ENCODE results near the gene ADAMTSL3. TPM values are rescaled to one million over a fixed set of nuclear protein-coding genes. Genes with fewer than 3 reads are reported as not detected.

The ADAMTSL3 gene
- total RNA-seq, 1 donor from 2014 or later: 0.07 TPM

- Mint-ChIP-seq H3K4me3 (no peak overlapping the region), H3K27ac (ENCODE audit: unreplicated experiment) (peak overlapping the region; percentile 60), H3K27me3 (ENCODE audit: low read depth) (peaks cover 2% of the 10 kb centered on the region), H3K9me3 (peaks cover 3% of the 10 kb centered on the region), H3K36me3 (ENCODE audit: low read depth) (no peaks in the 10 kb centered on the region), H3K4me1 (no peaks in the 10 kb centered on the region)
- no peak for DNase-seq (ENCODE audit: low read depth, low spot score)
- TF ChIP-seq CTCF (conservative IDR thresholded peaks at IDR 0.05): no peak
Measured at GRCh38 chr15:84006421-84006820, 352.5 kb downstream of the ADAMTSL3 start.

- Mint-ChIP-seq H3K27me3 (ENCODE audit: low read depth) (peaks cover 8% of the 10 kb centered on the region), H3K4me3 (no peak overlapping the region), H3K9me3 (peaks cover 12% of the 10 kb centered on the region), H3K4me1 (no peaks in the 10 kb centered on the region), H3K36me3 (ENCODE audit: low read depth) (no peaks in the 10 kb centered on the region), H3K27ac (ENCODE audit: unreplicated experiment) (no peak overlapping the region)
- DNase-seq (ENCODE audit: low read depth, low spot score): no peak
- TF ChIP-seq CTCF (conservative IDR thresholded peaks at IDR 0.05): no peak
Measured at GRCh38 chr15:84009616-84010015, 355.7 kb downstream of the ADAMTSL3 start.

GRCh38 chr15:84010246-84010645, 356.3 kb downstream of the ADAMTSL3 start:
- no peak for TF ChIP-seq CTCF (conservative IDR thresholded peaks at IDR 0.05)
- Mint-ChIP-seq H3K27ac (ENCODE audit: unreplicated experiment) (no peak overlapping the region), H3K4me1 (no peaks in the 10 kb centered on the region), H3K9me3 (peaks cover 12% of the 10 kb centered on the region), H3K4me3 (no peak overlapping the region), H3K36me3 (ENCODE audit: low read depth) (no peaks in the 10 kb centered on the region), H3K27me3 (ENCODE audit: low read depth) (peaks cover 8% of the 10 kb centered on the region)
- no peak for DNase-seq (ENCODE audit: low read depth, low spot score)

GRCh38 chr15:84016371-84016770, 362.4 kb downstream of the ADAMTSL3 start:
- H3K27me3 Mint-ChIP-seq (ENCODE audit: low read depth): peaks cover 7% of the 10 kb centered on the region
- no peak overlapping the region for H3K27ac Mint-ChIP-seq (ENCODE audit: unreplicated experiment)
- H3K4me3 Mint-ChIP-seq: no peak overlapping the region
- TF ChIP-seq CTCF (conservative IDR thresholded peaks at IDR 0.05): no peak
- peaks cover 10% of the 10 kb centered on the region for H3K9me3 Mint-ChIP-seq
- H3K4me1 Mint-ChIP-seq: no peaks in the 10 kb centered on the region
- H3K36me3 Mint-ChIP-seq (ENCODE audit: low read depth): no peaks in the 10 kb centered on the region
- no peak for DNase-seq (ENCODE audit: low read depth, low spot score)

GRCh38 chr15:84022516-84022915, 368.6 kb downstream of the ADAMTSL3 start:
- no peaks in the 10 kb centered on the region for H3K4me1 Mint-ChIP-seq
- TF ChIP-seq CTCF (conservative IDR thresholded peaks at IDR 0.05): no peak
- no peaks in the 10 kb centered on the region for H3K36me3 Mint-ChIP-seq (ENCODE audit: low read depth)
- H3K9me3 Mint-ChIP-seq: no peaks in the 10 kb centered on the region
- DNase-seq (ENCODE audit: low read depth, low spot score): no peak
- no peak overlapping the region for H3K27ac Mint-ChIP-seq (ENCODE audit: unreplicated experiment)
- peaks cover 9% of the 10 kb centered on the region for H3K27me3 Mint-ChIP-seq (ENCODE audit: low read depth)
- no peak overlapping the region for H3K4me3 Mint-ChIP-seq

GRCh38 chr15:84023636-84024035, 369.7 kb downstream of the ADAMTSL3 start:
- no peaks in the 10 kb centered on the region for H3K9me3 Mint-ChIP-seq
- DNase-seq (ENCODE audit: low read depth, low spot score): peak; percentile 21
- H3K27ac Mint-ChIP-seq (ENCODE audit: unreplicated experiment): no peak overlapping the region
- no peaks in the 10 kb centered on the region for H3K4me1 Mint-ChIP-seq
- peak; percentile 65 for TF ChIP-seq CTCF (conservative IDR thresholded peaks at IDR 0.05)
- no peak overlapping the region for H3K4me3 Mint-ChIP-seq
- no peaks in the 10 kb centered on the region for H3K36me3 Mint-ChIP-seq (ENCODE audit: low read depth)
- peaks cover 15% of the 10 kb centered on the region for H3K27me3 Mint-ChIP-seq (ENCODE audit: low read depth)

Data from neural crest cell (in vitro differentiated cells).